Hepatocyte (in vitro differentiated cells): ENCODE data around the gene ITGB8.

Source experiments
- EZH2 ChIP-seq: fragments of 200-600 bp; sonication (generic); IDR thresholded peaks from 2 replicates; pipeline ENCODE4 v1.6.1; 2016; ENCODE audit warnings: antibody characterized with exemption, mild to moderate bottlenecking, borderline replicate concordance
- EZH2phosphoT487 ChIP-seq: fragments of 200-600 bp; sonication (generic); IDR thresholded peaks from one replicate; pipeline ENCODE4 v1.6.1; 2018; ENCODE audit warnings: antibody characterized with exemption, mild to moderate bottlenecking, low read depth, moderate library complexity; ENCODE audit not compliant: unreplicated experiment, severe bottlenecking
- TF ChIP-seq, protein P1 (sequence below): fragments of 200-600 bp; sonication (generic); IDR thresholded peaks from 2 replicates; pipeline ENCODE4 v1.5.1; 2016; ENCODE audit warnings: antibody characterized with exemption, mild to moderate bottlenecking; ENCODE audit not compliant: poor library complexity

DNA sequence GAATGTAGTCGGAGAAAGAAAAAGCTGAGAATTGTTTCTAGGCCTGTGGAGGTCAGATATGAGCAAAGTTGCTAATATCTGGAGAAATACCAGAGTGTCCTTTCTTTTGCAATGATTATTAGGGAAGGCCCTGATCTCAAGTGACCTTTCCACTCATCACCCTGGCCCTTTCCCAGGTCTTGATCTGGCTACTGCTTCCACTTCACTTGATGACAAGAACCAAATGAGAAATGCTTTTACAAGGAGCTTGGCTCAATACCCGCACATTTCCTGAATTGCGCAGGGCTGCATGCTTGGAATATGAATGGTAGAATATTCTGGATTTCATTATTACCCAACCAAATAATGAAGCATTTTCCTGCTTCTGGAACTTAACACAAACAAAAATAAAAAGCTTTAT, 104.6 kb downstream of the ITGB8 start:
- TF ChIP-seq EZH2, result no peak
- TF ChIP-seq, protein P1, sequence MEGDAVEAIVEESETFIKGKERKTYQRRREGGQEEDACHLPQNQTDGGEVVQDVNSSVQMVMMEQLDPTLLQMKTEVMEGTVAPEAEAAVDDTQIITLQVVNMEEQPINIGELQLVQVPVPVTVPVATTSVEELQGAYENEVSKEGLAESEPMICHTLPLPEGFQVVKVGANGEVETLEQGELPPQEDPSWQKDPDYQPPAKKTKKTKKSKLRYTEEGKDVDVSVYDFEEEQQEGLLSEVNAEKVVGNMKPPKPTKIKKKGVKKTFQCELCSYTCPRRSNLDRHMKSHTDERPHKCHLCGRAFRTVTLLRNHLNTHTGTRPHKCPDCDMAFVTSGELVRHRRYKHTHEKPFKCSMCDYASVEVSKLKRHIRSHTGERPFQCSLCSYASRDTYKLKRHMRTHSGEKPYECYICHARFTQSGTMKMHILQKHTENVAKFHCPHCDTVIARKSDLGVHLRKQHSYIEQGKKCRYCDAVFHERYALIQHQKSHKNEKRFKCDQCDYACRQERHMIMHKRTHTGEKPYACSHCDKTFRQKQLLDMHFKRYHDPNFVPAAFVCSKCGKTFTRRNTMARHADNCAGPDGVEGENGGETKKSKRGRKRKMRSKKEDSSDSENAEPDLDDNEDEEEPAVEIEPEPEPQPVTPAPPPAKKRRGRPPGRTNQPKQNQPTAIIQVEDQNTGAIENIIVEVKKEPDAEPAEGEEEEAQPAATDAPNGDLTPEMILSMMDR, result no peak
- TF ChIP-seq EZH2phosphoT487, result no peak
